SKM-1 (cell line): ENCODE measurements around the gene COP1.
"Not testable (repeated sequence)": the region's sequence is repeated elsewhere in the genome, so short reads cannot be mapped to it uniquely, and the experiment has no call there.

Experiments
- DNase-seq: peaks from one replicate; lab custom pipeline; 2025; ENCODE audit not compliant: unreplicated experiment; lab: John Stamatoyannopoulos, UW

COP1 gene

DNA sequence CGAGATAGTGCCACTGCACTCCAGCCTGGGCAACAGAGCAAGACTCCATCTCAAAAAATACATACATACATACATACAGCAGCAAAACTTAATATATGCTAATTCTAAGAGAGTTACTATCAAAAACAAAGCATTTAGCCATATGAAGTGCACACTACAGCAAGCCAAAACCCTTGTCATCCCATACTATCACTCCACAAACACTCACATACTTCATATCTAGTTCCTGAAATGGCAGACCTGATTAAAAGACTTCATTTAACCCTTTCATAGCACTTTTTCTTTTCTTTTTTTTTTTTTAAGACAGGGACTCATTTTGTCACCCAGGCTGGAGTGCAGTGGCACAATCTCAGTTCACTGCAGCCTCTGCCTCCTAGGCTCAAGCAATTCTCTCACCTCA, 65.6 kb downstream of the COP1 start:
- no peak for DNase-seq

DNA sequence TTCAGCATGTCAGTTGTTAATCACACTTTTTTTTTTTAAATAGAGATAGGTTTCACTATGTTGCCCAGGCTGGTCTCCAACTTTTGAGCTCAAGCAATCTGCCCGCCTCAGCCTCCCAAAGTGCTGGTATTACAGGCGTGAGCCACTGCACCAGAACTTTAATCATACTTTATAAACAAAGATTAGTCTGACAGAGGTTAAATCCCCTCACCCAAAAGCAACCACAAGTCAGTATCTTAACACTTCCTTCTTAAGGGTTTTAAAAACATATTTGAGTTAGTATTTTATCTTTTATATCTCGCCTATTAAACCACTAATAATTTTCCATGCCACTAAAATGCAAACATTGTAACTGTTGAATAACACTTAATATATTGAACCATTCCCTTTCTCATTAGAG, 70.2 kb downstream of the COP1 start:
- DNase-seq = no peak

DNA sequence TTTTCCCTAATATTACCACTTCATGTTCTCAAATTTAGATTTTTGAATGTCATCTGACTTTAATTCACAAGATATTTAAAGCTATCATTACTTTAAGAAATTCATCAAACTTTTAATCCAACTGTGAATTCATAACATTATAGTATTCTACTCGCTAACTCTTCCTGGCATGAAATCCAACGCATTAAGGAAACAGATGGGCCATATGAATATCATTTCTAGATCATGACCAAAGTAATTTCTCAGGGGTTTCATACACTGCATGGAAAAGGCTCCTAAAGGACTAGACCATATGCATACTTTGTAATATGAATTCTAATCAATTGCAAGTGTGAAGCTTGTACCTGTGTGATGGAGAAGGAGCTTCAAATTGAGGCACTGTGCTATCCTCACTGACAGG, 72.4 kb downstream of the COP1 start:
- DNase-seq = no peak

DNA sequence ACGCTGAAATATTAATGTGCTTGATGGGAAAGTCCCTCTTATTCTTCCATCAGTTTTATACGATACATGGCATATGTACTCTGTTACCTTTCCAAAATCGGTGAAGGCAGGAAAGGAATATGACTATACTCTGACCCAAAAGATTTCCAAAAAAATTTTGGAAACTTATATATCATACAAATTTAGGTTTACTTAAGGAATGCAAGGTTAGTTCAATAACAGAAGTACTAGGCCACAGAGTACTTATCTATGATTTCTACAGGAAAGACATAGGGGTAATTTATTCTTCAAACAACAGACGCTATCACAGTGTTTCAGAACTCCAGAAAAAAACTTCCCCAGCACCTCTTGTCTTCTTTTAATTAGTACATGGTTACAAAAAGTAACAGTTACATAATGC, 84.8 kb downstream of the COP1 start:
- no peak for DNase-seq

DNA sequence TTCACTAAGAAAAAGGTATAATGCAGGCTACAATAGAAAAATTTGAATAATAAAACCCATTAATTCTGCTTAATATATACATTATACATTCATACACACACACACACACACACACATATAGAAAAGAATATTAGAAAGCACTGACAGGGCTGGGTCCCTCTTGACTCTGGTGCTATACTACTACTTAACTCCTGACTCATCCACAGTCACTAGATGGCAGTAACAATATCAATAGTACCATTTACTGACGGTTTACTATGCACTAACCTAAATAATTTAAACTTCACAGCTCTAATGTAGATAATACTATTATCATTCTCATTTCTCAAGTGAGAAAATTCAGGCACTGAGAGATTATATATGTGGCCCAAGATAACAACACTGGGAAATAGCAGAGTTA, 87.5 kb downstream of the COP1 start:
- no peak for DNase-seq

DNA sequence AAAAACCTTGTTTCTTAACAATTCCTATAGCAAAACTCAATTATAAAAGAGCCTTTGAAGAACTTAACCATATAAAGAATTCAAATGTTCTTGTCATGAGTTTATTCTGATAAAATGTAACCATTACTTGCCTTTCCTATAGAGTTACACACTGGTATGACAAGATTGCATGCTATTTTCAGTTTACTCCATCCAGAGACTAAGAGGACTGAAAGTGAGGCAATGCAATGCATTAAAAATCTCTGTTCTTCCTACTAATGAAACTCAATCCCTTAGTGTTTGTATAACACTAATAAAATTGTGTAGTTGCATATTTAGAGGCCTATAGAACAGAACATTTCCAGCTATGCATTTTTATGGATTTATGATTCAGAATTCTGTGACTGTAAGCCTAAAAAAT, 88.1 kb downstream of the COP1 start:
- DNase-seq = no peak

DNA sequence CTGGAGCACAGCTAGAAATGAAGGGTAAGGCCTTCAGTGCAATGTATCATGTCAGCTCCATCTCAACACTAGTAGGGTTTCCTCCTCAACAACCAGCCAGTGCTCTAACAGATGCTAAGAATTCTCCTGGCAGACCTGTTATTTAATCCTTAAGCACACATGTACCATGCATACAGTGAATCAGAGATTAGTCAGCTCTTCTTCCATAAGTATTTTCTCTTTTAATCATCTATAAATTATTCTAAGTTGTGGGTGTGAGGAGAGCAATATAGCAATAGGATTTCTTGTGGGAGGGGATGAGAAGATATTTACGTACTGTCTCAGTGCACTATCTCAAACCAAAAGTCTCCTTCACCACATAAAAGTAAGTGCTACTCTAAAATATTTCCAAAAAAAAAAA, 95.3 kb downstream of the COP1 start:
- no peak for DNase-seq

DNA sequence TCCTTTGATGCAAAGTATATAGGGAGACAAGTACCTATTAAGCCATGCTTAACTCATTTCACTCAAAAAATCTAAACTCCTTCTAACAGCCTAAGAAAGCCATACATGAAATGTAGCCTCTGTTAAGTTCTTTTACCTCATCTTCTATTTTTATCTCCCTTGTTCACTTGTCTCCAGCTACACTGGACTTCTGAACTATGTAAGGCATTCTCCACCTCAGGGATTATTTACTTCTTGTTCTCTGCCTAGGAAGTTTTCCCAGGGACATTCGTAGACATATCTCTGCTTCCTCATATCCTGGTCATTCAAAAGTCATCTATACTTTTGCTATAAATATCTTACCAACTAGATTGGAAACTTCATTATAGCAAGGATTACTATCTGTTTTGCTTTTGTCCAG, 96.9 kb downstream of the COP1 start:
- no peak for DNase-seq

DNA sequence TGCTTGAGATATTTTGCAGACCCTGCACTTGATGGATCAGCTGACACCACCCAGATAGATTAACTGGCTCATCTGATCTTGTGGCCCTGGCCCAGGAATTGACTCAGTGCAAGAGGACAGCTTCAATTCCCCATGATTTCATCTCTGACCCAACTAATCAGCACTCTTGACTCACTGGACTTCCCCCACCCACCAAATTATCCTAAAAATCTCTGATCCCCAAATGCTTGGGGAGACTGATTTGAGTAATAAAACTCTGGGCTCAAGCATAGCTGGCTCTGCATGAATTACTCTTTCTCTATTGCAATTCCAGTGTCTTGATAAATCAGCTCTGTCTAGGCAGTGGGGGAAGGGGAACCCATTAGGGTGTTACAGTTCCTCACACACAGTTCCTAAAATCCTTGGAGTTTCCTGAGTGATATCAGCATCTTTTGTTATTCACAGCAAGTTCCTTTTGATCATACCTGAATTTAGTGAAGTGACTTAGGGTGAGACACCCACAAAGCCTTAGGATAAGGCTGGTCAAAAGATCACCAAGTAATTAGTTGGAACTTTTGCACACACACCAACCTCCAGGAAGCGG, 104.2 kb downstream of the COP1 start:
- no peak for DNase-seq

DNA sequence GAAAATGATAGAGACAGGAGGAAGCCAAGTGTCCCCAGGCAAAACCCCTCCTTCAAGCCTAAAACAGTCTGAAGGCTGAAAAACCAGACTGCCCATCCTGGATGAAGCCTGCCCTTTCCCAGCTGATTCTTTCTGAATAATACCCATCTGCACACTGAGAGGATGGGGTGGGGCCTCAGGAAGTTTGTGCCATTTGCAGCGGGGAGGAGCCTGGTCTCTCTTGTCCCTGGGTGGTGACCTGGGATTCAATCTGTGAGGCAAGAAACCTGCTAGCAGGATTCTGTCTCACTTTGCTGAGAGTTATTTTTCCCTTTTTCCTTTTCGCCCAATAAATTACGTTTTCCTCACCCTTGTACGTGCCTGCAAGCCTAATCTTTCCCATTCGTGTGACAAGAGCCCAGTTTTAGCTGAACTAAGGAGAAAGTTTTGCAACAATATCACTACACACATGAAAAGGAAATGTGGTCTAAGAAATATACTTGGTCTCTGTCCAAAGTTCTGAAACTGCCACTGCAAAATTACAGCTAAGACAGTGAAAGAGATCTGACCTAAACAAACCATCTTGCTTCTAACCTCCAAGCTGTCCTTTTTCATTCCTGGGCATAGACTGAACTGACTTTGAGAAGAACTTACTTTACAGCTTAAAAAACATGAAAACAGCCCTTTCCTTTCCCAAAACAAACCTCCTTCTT, 105.0 kb downstream of the COP1 start:
- DNase-seq = no peak

DNA sequence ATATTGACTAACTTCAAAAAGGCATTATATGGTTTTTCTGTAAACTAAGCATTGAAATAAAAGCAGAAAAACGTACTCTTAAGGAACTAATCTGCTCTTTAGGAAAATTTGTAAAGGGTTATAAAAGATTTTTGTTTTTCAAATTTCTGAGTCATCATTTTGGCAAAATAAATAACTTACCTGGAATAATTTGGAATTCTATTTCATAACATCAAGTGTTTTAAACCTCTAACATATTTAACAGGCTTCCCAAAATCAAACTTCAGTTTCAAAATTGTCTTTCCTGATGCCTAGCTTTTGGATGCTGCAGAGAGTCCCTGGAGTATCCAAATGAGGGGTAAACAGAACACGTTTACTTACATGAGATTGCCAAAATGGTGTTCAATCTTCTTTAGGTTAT, 108.5 kb downstream of the COP1 start:
- no peak for DNase-seq

DNA sequence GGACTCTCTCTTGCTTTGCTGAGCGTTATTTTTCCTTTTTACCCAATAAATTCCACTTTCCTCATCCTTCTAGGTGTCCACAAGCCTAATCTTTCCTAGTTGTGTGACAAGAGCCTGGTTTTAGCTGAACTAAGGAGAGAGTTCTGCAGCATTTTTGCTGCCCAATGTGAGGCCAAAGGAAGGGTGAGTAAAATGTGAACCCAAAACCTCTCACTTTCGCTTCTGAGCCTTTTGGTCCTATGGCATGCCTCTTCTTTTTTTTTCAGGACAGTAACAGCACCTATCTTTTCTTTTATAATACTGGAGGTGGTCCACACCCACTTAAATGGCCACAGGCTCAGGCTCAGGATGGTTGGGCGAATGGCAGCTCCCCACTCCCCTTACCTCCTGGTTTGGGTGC, 111.1 kb downstream of the COP1 start:
- no peak for DNase-seq

DNA sequence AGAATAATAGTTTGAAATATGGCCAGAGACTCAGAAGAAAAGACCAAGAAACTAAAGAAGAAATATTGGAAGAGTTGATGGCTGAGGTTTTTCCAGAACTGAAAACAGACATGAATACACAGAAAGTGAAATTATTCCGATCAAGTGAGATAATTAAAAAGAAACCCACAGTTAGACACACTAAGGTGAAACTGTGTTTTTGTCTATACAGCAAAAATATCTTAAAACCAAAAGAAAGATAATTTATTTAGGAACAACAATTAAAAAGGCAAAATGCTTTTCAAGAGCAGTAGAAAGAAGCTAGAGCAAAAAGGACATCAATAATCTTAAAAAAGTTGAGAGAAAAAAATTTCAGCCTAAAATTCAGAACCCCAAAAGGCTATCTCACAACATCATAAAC, 116.3 kb downstream of the COP1 start:
- no peak for DNase-seq

DNA sequence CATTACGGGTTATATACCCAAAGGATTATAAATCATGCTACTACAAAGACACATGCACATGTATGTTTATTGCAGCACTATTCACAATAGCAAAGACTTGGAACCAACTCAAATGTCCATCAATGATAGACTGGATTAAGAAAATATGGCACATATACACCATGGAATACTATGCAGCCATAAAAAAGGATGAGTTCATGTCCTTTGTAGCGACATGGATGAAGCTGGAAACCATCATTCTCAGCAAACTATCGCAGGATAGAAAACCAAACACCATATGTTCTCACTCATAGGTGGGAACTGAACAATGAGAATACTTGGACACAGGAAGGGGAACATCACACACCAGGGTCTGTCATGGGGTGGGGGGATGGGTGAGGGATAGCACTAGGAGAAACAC, 119.3 kb downstream of the COP1 start:
- not testable (repeated sequence) for DNase-seq

DNA sequence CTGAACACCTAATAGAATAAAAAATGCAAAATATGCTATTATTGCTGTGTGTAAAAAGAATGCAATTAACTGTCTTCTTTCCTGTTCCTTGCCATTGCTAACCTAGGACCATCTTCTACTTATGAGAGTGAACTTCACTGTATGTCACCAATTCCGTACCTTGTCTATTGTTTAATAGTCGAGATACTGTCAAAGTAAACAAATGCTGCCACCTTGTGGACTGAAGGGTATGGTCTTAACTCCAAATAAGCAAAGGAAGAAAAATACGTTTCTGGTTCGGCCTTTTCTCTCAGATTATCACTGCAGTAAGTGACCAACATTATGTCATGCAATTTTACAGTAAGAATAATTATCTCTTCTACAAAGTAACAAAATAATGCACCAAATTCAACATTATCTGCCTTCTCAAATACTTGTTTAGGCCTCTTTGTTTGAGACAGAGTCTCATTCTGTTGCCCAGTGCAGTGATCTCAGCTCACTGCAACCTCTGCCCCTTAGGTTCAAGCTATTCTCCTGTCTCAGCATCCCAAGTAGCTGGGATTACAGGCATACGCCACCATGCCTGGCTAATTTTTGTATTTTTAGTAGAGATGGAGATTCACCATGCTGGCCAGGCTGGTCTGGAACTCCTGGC, 133.4 kb downstream of the COP1 start:
- DNase-seq = peak; percentile 14

DNA sequence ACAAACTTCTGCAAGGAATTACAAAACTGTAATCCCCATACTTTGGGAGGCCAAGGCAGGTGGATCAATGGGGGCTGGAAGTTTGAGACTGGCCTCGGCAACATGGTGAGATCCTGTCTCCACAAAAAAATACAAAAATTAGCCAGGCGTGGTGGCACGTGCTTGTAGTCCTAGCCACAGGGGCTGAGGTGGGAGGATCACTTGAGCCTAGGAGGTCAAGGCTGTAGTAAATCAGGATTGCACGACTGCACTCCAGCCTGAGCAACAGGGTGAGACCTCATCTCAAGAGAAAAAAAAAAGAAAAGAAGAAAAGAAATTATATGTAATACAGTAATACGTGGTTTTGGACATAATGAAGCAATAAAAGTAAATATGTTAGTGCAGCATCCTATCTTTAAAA, 138.2 kb downstream of the COP1 start:
- DNase-seq = no peak

DNA sequence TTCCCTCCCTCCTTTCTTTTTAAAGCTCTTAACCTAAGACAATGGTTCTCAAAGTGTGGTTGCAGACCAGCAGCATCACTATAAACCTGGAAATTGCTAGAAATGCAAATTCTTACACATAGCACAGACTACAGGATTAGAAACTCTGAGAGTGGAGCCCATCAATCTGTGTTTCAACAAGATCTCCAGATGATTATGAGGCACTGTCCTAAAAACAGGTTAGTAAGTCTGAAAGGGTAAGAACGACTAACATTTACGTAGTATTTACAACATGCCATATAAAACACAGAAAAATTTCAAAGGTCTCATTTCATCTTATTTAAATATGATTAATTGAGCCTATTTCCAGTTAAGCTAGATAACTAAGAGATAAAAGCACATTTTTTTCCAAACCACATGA, 138.8 kb downstream of the COP1 start:
- DNase-seq = no peak

DNA sequence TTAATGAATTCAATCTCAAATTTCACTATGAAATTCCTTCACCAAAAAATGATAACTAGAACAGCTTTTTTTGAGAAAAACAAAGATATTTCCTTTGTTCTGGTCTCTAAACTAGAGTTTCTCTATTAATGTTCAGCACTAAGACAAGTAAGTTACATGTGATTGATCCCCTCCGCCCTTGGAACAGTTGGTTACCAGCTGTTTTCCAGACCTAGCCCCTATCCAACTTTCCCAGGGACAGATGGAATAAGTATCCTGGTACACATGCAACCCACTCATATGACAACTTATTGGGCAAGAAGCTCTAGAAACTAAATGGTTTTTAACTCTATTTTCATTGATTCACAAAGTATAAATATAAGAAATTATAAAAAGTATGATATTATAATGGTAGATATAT, 140.4 kb downstream of the COP1 start:
- no peak for DNase-seq

DNA sequence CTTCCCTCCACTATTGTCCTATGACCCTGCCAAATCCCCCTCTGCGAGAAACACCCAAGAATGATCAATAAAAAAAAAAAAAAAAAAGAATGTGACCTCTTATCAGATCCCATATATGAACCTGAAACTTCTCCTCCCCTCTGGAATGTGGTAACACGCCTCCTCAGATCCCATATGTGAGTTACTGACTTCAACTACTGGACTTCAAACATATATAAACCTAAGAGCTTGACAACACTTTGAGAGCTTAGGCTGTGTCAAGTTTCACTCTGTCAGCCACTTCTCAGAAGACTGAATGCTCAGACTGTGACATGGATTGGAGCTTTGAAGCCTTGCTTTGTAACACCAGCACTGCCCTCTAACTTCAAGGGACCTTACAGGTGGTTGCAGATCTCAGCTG, 148.4 kb downstream of the COP1 start:
- no peak for DNase-seq

DNA sequence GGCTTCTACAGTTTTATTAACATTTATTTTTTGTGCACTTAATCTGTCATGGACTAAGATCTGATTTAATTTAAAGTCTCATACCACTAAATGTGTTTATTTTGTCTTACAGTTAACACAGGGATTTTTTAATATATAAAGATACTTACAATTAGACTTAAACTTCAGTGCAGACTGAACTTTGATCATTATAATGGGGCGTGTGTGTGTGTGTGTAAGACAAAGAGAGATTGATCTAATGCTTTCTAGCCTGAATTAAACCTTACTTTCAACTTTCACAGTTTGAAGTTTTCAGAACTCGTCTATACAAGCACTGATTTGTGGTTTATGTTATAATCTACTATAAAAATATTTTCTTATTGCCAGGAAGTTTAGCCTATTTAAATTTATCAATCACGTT, 150.8 kb downstream of the COP1 start:
- DNase-seq = no peak

DNA sequence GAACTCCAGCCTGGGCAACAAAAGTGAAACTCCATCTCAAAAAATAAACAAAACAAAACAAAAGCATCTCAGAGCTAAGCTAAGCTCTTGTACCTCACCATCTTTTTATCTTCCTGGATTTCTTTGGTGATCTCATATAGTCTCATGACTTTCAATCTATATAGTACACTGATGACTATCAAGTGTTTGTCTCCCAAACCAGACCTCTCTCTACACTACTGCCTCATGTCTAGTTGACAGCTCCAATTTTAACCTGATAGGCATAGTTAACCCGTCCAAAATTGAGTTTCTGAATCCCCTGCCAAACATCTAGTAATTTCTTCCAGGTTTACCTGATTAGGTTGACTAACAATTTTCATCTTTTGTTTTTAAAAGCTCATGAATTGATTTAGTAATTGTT, 151.7 kb downstream of the COP1 start:
- no peak for DNase-seq

DNA sequence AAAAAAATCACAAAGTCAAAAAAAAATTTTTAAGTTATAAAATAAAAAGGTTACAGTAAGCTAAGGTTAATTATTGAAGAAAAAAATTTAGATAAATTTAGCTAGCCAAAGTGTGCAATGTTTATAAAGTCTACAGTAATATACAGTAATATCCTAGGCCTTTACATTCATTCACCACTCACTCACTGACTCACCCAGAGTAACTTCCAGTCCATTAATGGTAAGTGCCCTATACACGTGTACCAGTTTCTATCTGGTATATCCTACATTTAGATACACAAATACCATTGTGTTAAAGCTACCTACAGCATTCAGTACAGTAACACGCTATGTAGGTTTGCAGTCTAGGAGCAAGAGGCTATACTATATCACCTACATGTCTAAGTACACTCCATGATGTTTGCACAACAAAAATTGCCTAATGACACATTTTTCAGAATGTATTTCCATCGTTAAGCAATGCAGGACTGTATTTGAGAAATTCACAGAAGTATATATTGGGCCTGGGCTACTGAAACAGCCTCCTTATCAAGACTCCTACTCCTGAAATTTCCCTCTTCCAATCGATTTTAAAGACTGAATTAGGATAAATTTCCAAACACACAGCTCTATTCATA, 155.1 kb downstream of the COP1 start:
- no peak for DNase-seq
